H1 (cell line): ENCODE measurements around the gene KRTAP5-8. TPM values are rescaled to one million over a fixed set of nuclear protein-coding genes. Genes with fewer than 3 reads are reported as not detected.

Source experiments
- CTCF ChIA-PET: fragments of 300-600 bp; sonication (Branson Sonifier 250); formaldehyde crosslinking; loops from one replicate; lab custom pipeline; 2021; ENCODE audit not compliant: partially characterized antibody; lab: Charles Lee
- POLR2A ChIA-PET: fragments of 300-600 bp; sonication (Branson Sonifier 250); formaldehyde crosslinking; loops from one replicate; lab custom pipeline; 2021; ENCODE audit warnings: inconsistent platforms; ENCODE audit not compliant: partially characterized antibody; lab: Charles Lee
- DNase-seq, 2 experiments: peaks; one replicate each; pipeline versions ENCODE4 v3.0.0 to v3.0.0-alpha.2; 2010 to 2022; ENCODE audit warnings: low spot score in 2 of 2, low read depth in 1 of 2, mixed read lengths in 1 of 2
- FAIRE-seq: peaks from 2 replicates; lab custom pipeline; 2011; peaks lifted over from hg19 to GRCh38; lab: Jason Lieb, UNC
- H2AFZ ChIP-seq: 2 replicates; pipeline ENCODE4 v1.8.1; 2012; ENCODE audit warnings: low read length, inconsistent platforms
- H2AK5ac ChIP-seq: 2 replicates; pipeline ENCODE4 v1.6.1; 2013; ENCODE audit warnings: low read depth, low read length
- H2BK120ac ChIP-seq: replicated peaks from 2 replicates; pipeline ENCODE3; 2013; ENCODE audit warnings: low read depth, low read length, inconsistent platforms
- H2BK12ac ChIP-seq: 2 replicates; pipeline ENCODE4 v1.6.1; 2013; ENCODE audit warnings: low read depth, low read length
- H2BK15ac ChIP-seq: 2 replicates; pipeline ENCODE4 v1.6.1; 2013; ENCODE audit warnings: low read length
- H2BK20ac ChIP-seq: 2 replicates; pipeline ENCODE4 v1.6.1; 2013; ENCODE audit warnings: low read length
- H2BK5ac ChIP-seq: 2 replicates; pipeline ENCODE4 v1.6.1; 2013; ENCODE audit warnings: low read depth, low read length
- H3K14ac ChIP-seq: 2 replicates; pipeline ENCODE4 v1.6.1; 2013; ENCODE audit warnings: inconsistent platforms; ENCODE audit not compliant: insufficient read length
- H3K18ac ChIP-seq: 2 replicates; pipeline ENCODE4 v1.6.1; 2013; ENCODE audit warnings: low read length; ENCODE audit errors: extremely low read depth
- H3K23ac ChIP-seq: 2 replicates; pipeline ENCODE4 v1.6.1; 2013; ENCODE audit warnings: inconsistent platforms; ENCODE audit not compliant: insufficient read length
- H3K23me2 ChIP-seq: 2 replicates; pipeline ENCODE4 v1.6.1; 2013; ENCODE audit warnings: low read depth, low read length
- H3K27ac ChIP-seq: 2 replicates; pipeline ENCODE4 v1.6.1; 2011; ENCODE audit warnings: low read depth, low read length, inconsistent platforms
- H3K27me3 ChIP-seq, 4 experiments: replicated peaks in 1 of 4; 1 replicate in 1 of 4; 2 replicates in 3 of 4; pipeline versions ENCODE4 v1.6.1 to v1.8.1; 2011 to 2013; ENCODE audit warnings: low read length in 3 of 4, mild to moderate bottlenecking in 3 of 4, inconsistent platforms in 2 of 4, mixed read lengths in 2 of 4, moderate library complexity in 1 of 4; ENCODE audit not compliant: control insufficient read depth in 3 of 4, insufficient read depth in 3 of 4; ENCODE audit errors: extremely low read depth in 1 of 4
- H3K36me3 ChIP-seq, 4 experiments: 2 replicates each; pipeline versions ENCODE4 v1.6.1 to v1.8.1; 2011 to 2013; ENCODE audit warnings: mild to moderate bottlenecking in 4 of 4, low read length in 3 of 4, moderate library complexity in 2 of 4, control low read depth in 1 of 4, inconsistent platforms in 1 of 4; ENCODE audit not compliant: insufficient read depth in 4 of 4, control insufficient read depth in 2 of 4
- H3K4ac ChIP-seq: replicated peaks from 2 replicates; pipeline ENCODE3; 2013; ENCODE audit warnings: low read length, low read depth, mixed read lengths, inconsistent platforms; ENCODE audit not compliant: insufficient read length
- H3K4me1 ChIP-seq, 4 experiments: replicated peaks in 1 of 4; 1 replicate in 1 of 4; 2 replicates in 3 of 4; pipeline versions ENCODE4 v1.6.1 to v1.8.1; 2011 to 2013; ENCODE audit warnings: low read length in 3 of 4, inconsistent platforms in 2 of 4, mixed read lengths in 1 of 4; ENCODE audit not compliant: insufficient read depth in 4 of 4, control insufficient read depth in 3 of 4
- H3K4me2 ChIP-seq, 2 experiments: 2 replicates each; pipeline versions ENCODE4 v1.6.1 to v1.8.1; 2011 to 2013; ENCODE audit warnings: low read depth in 2 of 2, low read length in 2 of 2, control low read depth in 1 of 2, inconsistent platforms in 1 of 2, mild to moderate bottlenecking in 1 of 2; ENCODE audit not compliant: insufficient read depth in 1 of 2
- H3K4me3 ChIP-seq, 4 experiments: fragments of 200-600, 300-600 bp in 1 of 4; sonication (generic), shearing (Covaris generic), sonication (Bioruptor Twin) in 1 of 4; 2 replicates each; pipeline versions ENCODE4 v1.5.1 to v1.8.1; 2011 to 2016; ENCODE audit warnings: low read length in 4 of 4, low read depth in 3 of 4, control low read depth in 2 of 4, inconsistent platforms in 2 of 4, mild to moderate bottlenecking in 2 of 4, mixed read lengths in 1 of 4, moderate library complexity in 1 of 4; ENCODE audit not compliant: insufficient read depth in 2 of 4; ENCODE audit errors: extremely low read depth in 1 of 4
- H3K56ac ChIP-seq: replicated peaks from 2 replicates; pipeline ENCODE3; 2013; ENCODE audit warnings: low read depth, mild to moderate bottlenecking, mixed read lengths, low read length, inconsistent platforms; ENCODE audit not compliant: insufficient read length
- H3K79me1 ChIP-seq: 2 replicates; pipeline ENCODE4 v1.6.1; 2013; ENCODE audit warnings: low read depth, low read length, control low read depth
- H3K79me2 ChIP-seq, 2 experiments: 2 replicates each; pipeline versions ENCODE4 v1.6.1 to v1.8.1; 2012 to 2013; ENCODE audit warnings: low read length in 2 of 2, mild to moderate bottlenecking in 2 of 2, inconsistent platforms in 1 of 2; ENCODE audit not compliant: insufficient read depth in 2 of 2, control insufficient read depth in 1 of 2
- H3K9ac ChIP-seq, 4 experiments: replicated peaks in 1 of 4; 1 replicate in 1 of 4; 2 replicates in 3 of 4; pipeline versions ENCODE4 v1.6.1 to v1.8.1; 2011 to 2013; ENCODE audit warnings: low read depth in 3 of 4, low read length in 3 of 4, control low read depth in 2 of 4, mild to moderate bottlenecking in 2 of 4, moderate library complexity in 2 of 4, inconsistent platforms in 1 of 4; ENCODE audit errors: extremely low read depth in 1 of 4
- H3K9me3 ChIP-seq, 2 experiments: 2 replicates each; pipeline versions ENCODE4 v1.6.1 to v1.8.1; 2012 to 2013; ENCODE audit warnings: mild to moderate bottlenecking in 2 of 2, moderate library complexity in 2 of 2, control low read depth in 1 of 2, inconsistent platforms in 1 of 2, low read depth in 1 of 2, low read length in 1 of 2, mixed read lengths in 1 of 2; ENCODE audit not compliant: insufficient read depth in 2 of 2
- H4K20me1 ChIP-seq, 2 experiments: replicated peaks in 1 of 2; 2 replicates each; pipeline versions ENCODE3 to v1.8.1; 2011 to 2013; ENCODE audit warnings: inconsistent platforms in 2 of 2, low read length in 2 of 2, mild to moderate bottlenecking in 1 of 2; ENCODE audit not compliant: insufficient read depth in 2 of 2, control insufficient read depth in 1 of 2
- H4K5ac ChIP-seq: 2 replicates; pipeline ENCODE4 v1.6.1; 2013; ENCODE audit warnings: low read length, low read depth, mixed read lengths, inconsistent platforms; ENCODE audit not compliant: insufficient read length
- H4K8ac ChIP-seq: 2 replicates; pipeline ENCODE4 v1.8.0; 2013; ENCODE audit warnings: mild to moderate bottlenecking, moderate library complexity, low read length, inconsistent platforms; ENCODE audit not compliant: insufficient read depth; ENCODE audit errors: extremely low read depth
- H4K91ac ChIP-seq: replicated peaks from 2 replicates; pipeline ENCODE3; 2013; ENCODE audit warnings: low read length, mixed read lengths, inconsistent platforms; ENCODE audit not compliant: insufficient read length
- BRCA1 ChIP-seq: IDR thresholded peaks from 2 replicates; pipeline ENCODE4 v1.6.1; 2012; ENCODE audit warnings: low read depth, low read length, improper control_type of control experiment
- CHD1 ChIP-seq: IDR thresholded peaks from 2 replicates; pipeline ENCODE4 v1.6.1; 2012; ENCODE audit warnings: low read depth, low read length, improper control_type of control experiment
- JUND ChIP-seq: IDR thresholded peaks from 2 replicates; pipeline ENCODE4 v1.6.1; 2011; ENCODE audit warnings: mild to moderate bottlenecking, improper control_type of control experiment, low read length
- MAFK ChIP-seq: IDR thresholded peaks from 2 replicates; pipeline ENCODE4 v1.6.1; 2012; ENCODE audit warnings: low read depth, mild to moderate bottlenecking, improper control_type of control experiment, low read length
- POLR2A ChIP-seq, 2 experiments: IDR thresholded peaks; 1 replicate in 1 of 2; 2 replicates in 1 of 2; pipeline ENCODE4 v1.6.1; 2011; ENCODE audit warnings: low read depth in 2 of 2, low read length in 2 of 2, mild to moderate bottlenecking in 2 of 2; ENCODE audit errors: control extremely low read depth in 1 of 2
- POLR2AphosphoS5 ChIP-seq: IDR thresholded peaks from 2 replicates; pipeline ENCODE4 v1.6.1; 2011; ENCODE audit warnings: low read depth, low read length
- RAD21 ChIP-seq, 2 experiments: IDR thresholded peaks in 1 of 2; conservative IDR thresholded peaks in 1 of 2; 2 replicates each; pipeline ENCODE4 v1.6.1; 2011; ENCODE audit warnings: low read depth in 2 of 2, low read length in 2 of 2, improper control_type of control experiment in 1 of 2, inconsistent platforms in 1 of 2, mild to moderate bottlenecking in 1 of 2, moderate library complexity in 1 of 2
- SIN3A ChIP-seq, 2 experiments: IDR thresholded peaks in 1 of 2; conservative IDR thresholded peaks in 1 of 2; 2 replicates each; pipeline ENCODE4 v1.6.1; 2011 to 2012; ENCODE audit warnings: low read length in 2 of 2, improper control_type of control experiment in 1 of 2, low read depth in 1 of 2, mild to moderate bottlenecking in 1 of 2
- SRF ChIP-seq: IDR thresholded peaks from 2 replicates; pipeline ENCODE4 v1.6.1; 2011; ENCODE audit warnings: mild to moderate bottlenecking, low read depth, low read length, moderate library complexity
- USF2 ChIP-seq: IDR thresholded peaks from 2 replicates; pipeline ENCODE4 v1.6.1; 2011; ENCODE audit warnings: low read length, improper control_type of control experiment
- YY1 ChIP-seq: IDR thresholded peaks from 2 replicates; pipeline ENCODE4 v1.6.1; 2011; ENCODE audit warnings: low read depth, mild to moderate bottlenecking, low read length
- WGBS, 2 experiments: shearing (Covaris generic) in 1 of 2; methylation state at CpG; one replicate each; pipeline versions ENCODE4 v1.1.6 to v1.1.7; 2013 to 2015; ENCODE audit warnings: low lambda C conversion rate in 2 of 2, mixed read lengths in 2 of 2, inconsistent platforms in 1 of 2, low coverage in 1 of 2, missing lambda C conversion rate in 1 of 2; ENCODE audit not compliant: insufficient replicate concordance in 2 of 2, insufficient coverage in 1 of 2, insufficient read length in 1 of 2; ENCODE audit errors: extremely low coverage in 1 of 2, missing lambda C conversion rate in 1 of 2; 5-methylcytosine and 5-hydroxymethylcytosine counted together
- polyA plus RNA-seq, 7 experiments: library from polyadenylated mRNA; depleted of rRNA in 3 of 7; stranded (reverse) in 5 of 7; unstranded in 2 of 7; fragments of >200 nt in 5 of 7; fragments of 200-250 nt in 2 of 7; gene quantifications; 1 replicate in 5 of 7; 2 replicates in 1 of 7; 4 replicates in 1 of 7; pipeline versions ENCODE4 v1.2.1 to v1.2.3, GENCODE V29; 2011 to 2013; ENCODE audit warnings: missing spikeins in 2 of 7, mixed read lengths in 2 of 7
- total RNA-seq: library from RNA; stranded (reverse); fragmentation: NEBNext Ultra II Directional; extraction: Animal tissue kit (Norgen Biotek cat#: 25700); gene quantifications from 2 replicates; pipeline ENCODE4 v1.2.1, GENCODE V29; 2021
- TF ChIP-seq, protein P1 (sequence below): IDR thresholded peaks from 2 replicates; pipeline ENCODE4 v1.6.1; 2012; ENCODE audit warnings: inconsistent platforms

KRTAP5-8 gene
- total and polyA plus RNA-seq, 2 of the 8 experiments (the other 6 are each of a cell fraction or from before 2014, with no cell fraction given), result not detected

GRCh38 chr11:71581826-71582225 is 44.0 kb downstream of the KRTAP5-8 start:
- Histone ChIP-seq H3K23ac (no peak overlapping the region), H2BK5ac (no peak overlapping the region), H4K91ac (no peak overlapping the region), H3K23me2 (peaks cover 5% of the 10 kb centered on the region; the same call in 1 of the 2 replicates), H3K4ac (no peak overlapping the region), H2AFZ (no peak overlapping the region), H3K27me3 (peaks cover 0 to 5% (median 1%) of the 10 kb centered on the region in 4 experiments; a peak in 2 of 7 replicates), H4K8ac (no peak overlapping the region; the same call in 1 of the 2 replicates), H3K14ac (no peak overlapping the region), H3K4me1 (peaks cover 0 to 3% (median 3%) of the 10 kb centered on the region in 4 experiments; a peak in 4 of 7 replicates), H3K56ac (no peak overlapping the region), H4K5ac (no peak overlapping the region), H2BK20ac (no peak overlapping the region; the same call in 1 of the 2 replicates), H3K9me3 (no peaks in the 10 kb centered on the region), H3K79me2 (no peaks in the 10 kb centered on the region; a peak in 1 of 4 replicates), H2AK5ac (no peak overlapping the region), H2BK12ac (no peak overlapping the region), H3K36me3 (no peaks in the 10 kb centered on the region), H4K20me1 (peaks cover 0 to 5% of the 10 kb centered on the region in 2 experiments), H2BK15ac (no peak overlapping the region), H3K27ac (no peak overlapping the region), H2BK120ac (no peak overlapping the region), H3K79me1 (no peaks in the 10 kb centered on the region), H3K18ac (no peak overlapping the region), H3K4me3 (no peak overlapping the region), H3K4me2 (no peak overlapping the region), H3K9ac (no peak overlapping the region)
- WGBS, 2 experiments, result 87% methylated on average over 4 of the region's 4 CpGs; no CpG with 5 or more reads in 1 of the 2 experiments
- TF ChIP-seq USF2 (no peak), BRCA1 (no peak), CHD1 (no peak), SIN3A (conservative IDR thresholded peaks at IDR 0.05 in 1 of 2, IDR thresholded peaks at IDR 0.05 in 1 of 2; ENCODE audit: low read depth in 1 of 2, low read length in 2 of 2) (no peak), SRF (no peak), YY1 (no peak), RAD21 (IDR thresholded peaks at IDR 0.05 in 1 of 2, conservative IDR thresholded peaks at IDR 0.05 in 1 of 2; ENCODE audit: low read depth in 2 of 2, low read length in 2 of 2) (no peak), MAFK (no peak), POLR2A (IDR thresholded peaks at IDR 0.05; ENCODE audit: control extremely low read depth in 1 of 2, low read depth in 2 of 2, low read length in 2 of 2) (no peak), JUND (no peak), POLR2AphosphoS5 (no peak)
- TF ChIP-seq, protein P1, sequence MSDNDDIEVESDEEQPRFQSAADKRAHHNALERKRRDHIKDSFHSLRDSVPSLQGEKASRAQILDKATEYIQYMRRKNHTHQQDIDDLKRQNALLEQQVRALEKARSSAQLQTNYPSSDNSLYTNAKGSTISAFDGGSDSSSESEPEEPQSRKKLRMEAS, result no peak
- no peak for DNase-seq
- POLR2A ChIA-PET, result no interaction called here
- no peak for FAIRE-seq
- CTCF ChIA-PET, result interaction anchor here (1.1 to 2.5 kb wide), 4 partner anchors 10 to 135 kb away, joined by 3 to 11 read pairs (median 4); partner anchors contain the start of gene KRTAP5-10
